NK-92 (cell line): ENCODE measurements around the gene IST1.

Source experiments
- DNase-seq: peaks from one replicate; lab custom pipeline; 2025; ENCODE audit not compliant: unreplicated experiment; lab: John Stamatoyannopoulos, UW

IST1 gene

GRCh38 chr16:71916397-71916920, 21.1 kb downstream of the IST1 start:
- no peak for DNase-seq

DNA sequence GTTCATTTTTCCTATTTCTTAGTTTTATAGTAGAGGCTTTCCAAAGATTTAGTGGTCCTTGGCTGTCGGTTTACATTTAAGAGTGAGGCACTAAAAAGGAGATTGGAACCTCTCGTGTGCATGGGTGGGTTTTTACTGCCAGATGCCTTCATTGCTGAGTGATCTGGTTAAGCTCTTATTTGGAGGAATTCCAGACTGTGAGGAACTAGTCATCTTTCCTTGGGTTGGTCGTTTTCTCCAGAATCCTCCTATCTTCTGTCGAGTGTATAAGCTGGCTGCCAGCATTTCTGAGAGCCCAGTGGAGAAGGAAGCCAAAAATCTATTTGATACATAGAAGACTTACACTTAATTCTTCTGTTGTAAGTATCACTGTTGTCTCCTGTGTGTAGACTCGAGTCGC, 22.6 kb downstream of the IST1 start:
- no peak for DNase-seq

DNA sequence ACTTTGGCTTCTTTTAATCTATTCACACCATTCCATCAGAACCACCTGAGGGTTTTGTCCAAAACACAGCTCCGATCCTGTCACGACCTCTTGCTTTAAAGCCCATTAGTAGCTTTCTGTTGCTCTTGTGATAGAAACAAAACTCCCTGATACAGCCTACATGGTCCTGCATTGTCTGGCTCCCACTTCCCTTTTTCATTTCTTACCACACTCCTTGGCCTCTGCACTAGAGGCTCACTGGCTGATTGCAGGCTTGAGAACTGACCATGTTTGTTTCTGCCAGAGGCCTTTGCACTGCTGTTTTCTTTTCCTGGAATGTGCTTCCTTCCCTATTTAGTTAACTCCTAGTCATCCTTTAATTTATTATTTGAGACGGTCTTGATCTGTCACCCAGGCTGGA, 23.7 kb downstream of the IST1 start:
- no peak for DNase-seq

- no peak for DNase-seq
Observed at GRCh38 chr16:71920658-71921057, 25.3 kb downstream of the IST1 start.

DNA sequence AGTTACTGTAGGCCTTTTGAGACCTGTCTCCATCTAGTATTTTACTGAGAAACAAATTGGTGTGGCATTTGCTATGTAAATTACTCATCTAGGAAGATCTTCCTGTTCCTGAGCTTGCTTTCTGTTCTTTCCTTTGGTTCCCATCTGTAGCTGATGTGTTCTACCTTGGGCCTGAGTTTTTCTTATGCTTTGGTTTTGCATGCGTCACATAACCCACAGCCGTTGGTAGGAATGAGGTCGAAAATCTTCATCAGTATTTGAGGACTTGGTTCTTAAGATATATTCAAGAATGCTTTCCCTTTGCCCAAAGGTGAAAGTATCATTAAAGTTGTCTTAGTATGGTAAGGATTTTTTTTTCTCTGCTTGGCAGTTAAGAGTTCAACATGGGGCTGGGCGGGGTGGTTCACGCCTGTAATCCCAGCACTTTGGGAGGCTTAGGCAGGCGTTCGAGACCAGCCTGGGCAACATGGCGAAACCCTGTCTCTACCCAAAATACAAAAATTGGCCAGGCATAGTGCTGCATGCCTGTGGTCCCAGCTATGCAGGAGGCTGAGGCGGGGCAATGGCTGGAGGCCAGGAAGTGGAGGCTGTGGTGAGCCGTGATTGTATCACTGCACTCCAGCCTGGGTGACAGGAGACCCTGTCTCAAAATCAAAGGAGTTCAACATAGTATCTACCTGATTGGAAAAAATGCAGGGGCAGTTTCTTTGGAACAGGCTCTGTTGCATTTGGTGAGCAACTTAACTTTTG, 28.8 kb downstream of the IST1 start:
- no peak for DNase-seq

GRCh38 chr16:71924710-71925109, 29.4 kb downstream of the IST1 start:
- no peak for DNase-seq

GRCh38 chr16:71927383-71927782, 32.1 kb downstream of the IST1 start:
- no peak for DNase-seq

GRCh38 chr16:71927787-71928186, 32.5 kb downstream of the IST1 start:
- no peak for DNase-seq

GRCh38 chr16:71929048-71929447, 33.7 kb downstream of the IST1 start:
- no peak for DNase-seq

GRCh38 chr16:71930013-71930563, 34.8 kb downstream of the IST1 start:
- no peak for DNase-seq

DNA sequence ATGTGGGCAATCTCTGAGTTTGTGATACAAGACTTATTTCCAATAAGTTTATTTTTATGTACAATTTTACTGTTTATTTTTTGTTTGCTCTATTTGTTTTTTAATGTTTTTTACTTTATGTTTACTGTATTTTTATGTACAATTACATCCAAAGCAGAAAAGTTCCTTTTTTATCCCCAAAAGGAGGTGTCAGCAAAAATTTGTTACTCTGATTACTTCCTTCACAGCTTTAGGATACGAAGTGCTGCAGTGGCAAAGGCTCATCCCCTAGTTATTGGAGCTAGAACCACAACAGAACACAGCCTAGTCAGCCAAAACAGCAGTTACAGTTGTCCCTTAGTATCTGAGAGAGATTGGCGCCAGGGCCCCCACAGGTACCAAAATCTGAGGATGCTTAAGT, 35.7 kb downstream of the IST1 start:
- no peak for DNase-seq

DNA sequence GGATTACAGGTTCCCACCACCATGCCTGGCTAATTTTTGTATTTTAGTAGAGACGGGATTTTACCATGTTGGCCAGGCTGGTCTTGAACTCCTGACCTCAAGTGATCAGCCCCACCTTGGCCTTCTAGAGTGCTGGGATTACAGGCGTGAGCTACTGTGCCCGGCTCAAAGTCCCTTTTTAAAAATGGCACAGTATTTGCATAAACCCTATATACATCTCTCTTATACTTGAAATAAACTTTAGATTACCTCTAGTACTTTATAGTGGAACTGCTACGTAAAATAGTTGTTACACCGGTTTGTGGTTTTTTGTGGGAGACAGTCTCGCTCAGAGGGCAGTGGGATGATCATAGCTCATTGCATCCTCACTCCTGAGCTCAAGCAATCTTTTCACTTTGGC, 36.3 kb downstream of the IST1 start:
- no peak for DNase-seq

GRCh38 chr16:71933017-71933416, 37.7 kb downstream of the IST1 start:
- DNase-seq, result no peak

DNA sequence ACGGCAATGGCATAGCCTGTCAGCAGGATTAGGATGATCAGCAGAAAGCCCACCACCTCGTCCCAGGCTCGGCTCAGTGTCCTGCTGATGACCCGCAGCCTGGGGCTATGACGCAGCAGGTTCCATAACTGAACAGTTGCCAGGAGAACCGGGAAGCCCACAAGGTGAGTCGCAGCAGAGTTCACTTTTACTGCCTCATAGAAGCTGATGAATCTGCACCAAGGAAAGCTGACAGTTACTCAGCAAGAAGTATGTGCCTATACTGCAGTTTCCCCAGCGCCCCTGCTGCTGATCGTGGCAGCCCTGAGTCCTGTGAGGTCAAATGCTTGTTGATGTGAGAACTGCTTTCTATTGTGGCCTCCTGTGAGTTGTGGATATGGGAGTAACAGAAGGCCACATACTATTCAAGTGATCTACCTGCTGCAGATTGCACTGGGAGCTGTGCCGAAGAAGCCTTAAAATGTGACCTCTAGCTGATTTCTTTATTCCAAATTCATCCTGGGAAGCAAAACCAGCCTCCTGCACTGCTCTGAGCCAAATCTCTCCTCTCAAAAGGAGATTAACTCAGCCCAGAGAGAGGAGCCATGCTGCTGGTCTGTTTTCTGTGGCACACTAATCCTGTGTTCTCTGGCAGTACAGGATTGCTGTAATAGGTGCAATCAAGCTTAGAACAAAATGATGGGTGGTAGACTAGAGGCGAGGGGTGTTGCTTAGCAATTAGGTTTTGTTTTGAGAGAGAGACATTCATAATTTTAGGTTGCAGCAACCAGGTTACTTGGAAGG, 38.8 kb downstream of the IST1 start:
- DNase-seq, result no peak

DNA sequence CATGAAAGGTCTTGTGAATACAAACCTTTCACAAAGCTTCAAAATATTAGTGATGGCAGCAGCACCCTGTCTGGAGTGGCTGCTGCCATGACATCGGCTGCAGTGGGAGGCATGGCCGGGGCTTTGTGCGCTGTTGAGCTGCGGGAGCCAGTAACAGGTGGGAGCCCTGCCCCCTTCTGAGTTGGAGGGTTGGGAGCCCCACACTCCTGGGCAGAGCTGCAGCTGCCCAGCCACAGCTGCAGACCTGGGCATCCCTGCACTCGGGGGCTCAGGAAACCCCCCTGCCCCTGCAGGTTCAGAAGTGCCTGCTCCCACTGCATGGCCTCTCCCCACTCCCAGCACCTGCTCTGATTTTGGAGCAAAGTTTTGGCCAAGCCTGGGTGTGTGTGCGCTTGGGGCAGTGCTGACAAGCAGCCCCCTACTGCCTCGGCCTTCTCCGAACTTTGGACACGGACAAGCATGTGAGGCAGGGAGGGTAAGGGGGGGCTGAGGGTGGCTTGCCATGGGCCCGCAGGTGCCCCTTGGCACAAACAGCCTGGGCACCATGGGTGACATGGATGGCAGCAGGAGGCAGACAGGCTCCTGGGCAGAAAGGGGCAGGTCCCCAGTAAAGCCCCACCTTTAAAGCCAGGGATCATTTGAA, 42.7 kb downstream of the IST1 start:
- DNase-seq, result no peak

DNA sequence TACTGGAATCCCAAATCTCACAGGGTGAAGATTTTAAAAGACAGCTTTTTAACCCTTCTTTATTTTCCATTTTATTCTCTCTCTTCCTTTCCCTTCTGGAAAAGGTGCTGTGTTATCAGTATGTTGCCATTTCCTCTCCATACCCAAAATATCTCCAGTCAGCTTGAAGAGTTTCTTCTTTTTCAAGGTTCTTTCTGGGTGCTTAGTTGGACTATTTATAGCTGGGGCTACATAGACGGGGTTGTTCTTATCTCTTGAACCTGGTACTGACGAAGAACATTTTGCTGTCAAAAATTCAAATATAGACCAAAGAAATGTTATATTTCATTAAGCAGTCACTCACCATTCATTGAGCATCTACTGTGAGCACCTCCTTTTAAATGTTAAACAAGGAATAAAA, 48.6 kb downstream of the IST1 start:
- no peak for DNase-seq

GRCh38 chr16:71945616-71946015, 50.3 kb downstream of the IST1 start:
- no peak for DNase-seq

GRCh38 chr16:71952825-71953224, 57.5 kb downstream of the IST1 start:
- DNase-seq, result no peak

- no peak for DNase-seq
Observed at GRCh38 chr16:71954180-71954579, 58.8 kb downstream of the IST1 start.

DNA sequence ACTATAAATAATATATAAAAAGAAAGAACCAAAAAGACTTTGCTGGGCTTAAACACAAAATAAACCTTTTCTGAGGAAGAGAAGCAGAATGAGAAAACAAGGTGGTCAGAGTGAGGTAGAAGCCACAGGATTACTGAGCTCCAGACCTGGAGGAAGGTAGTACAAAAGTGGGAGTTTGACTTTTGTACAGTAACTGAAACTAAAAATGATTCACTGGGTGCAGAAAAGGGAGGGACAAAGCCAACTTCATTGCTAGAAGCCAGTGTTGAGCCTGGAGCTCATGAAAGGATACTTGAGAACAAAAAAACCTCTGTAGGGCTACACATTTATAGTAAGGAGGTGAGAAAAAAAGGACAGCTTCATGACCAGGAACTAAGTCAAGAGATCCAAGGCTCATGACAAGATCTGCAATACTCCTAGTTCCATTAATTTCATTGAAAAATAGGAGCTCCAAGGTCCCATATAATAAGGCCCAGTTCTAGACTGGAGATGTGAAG, 59.4 kb downstream of the IST1 start:
- no peak for DNase-seq

- no peak for DNase-seq
Observed at GRCh38 chr16:71956486-71956885, 61.2 kb downstream of the IST1 start.
